PC-9 (cell line): ENCODE data around the gene PIR.

ENCODE experiments used
- EZH2 ChIP-seq: fragments of 200-600 bp; sonication (generic); IDR thresholded peaks from 2 replicates; pipeline ENCODE4 v1.8.0; 2017; ENCODE audit warnings: antibody characterized with exemption, low read depth
- TF ChIP-seq, protein P1 (sequence below): fragments of 200-600 bp; sonication (generic); conservative IDR thresholded peaks from 2 replicates; pipeline ENCODE4 v1.6.1; 2017; ENCODE audit warnings: mixed run types, antibody characterized with exemption, mild to moderate bottlenecking, moderate library complexity

DNA sequence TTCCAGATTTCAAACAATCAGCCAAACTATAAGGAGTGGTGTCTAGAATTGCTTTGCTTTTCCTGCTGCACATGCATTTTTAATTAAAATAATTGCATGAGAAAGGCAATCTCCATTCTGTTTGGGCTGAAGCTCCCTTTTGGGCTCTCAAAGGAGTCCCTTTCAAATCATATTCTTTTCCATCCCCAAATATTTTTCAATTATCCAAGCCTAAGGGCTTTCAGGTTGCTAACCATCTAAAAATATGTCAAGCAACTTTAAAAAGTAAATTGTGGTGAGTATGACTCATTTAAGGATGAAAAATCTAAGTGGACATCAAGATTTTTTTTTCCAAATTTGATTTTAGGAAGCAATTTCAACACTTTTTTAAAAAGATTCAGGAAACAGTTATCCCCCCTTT lies 28.4 kb downstream of the PIR start:
- TF ChIP-seq, protein P1, sequence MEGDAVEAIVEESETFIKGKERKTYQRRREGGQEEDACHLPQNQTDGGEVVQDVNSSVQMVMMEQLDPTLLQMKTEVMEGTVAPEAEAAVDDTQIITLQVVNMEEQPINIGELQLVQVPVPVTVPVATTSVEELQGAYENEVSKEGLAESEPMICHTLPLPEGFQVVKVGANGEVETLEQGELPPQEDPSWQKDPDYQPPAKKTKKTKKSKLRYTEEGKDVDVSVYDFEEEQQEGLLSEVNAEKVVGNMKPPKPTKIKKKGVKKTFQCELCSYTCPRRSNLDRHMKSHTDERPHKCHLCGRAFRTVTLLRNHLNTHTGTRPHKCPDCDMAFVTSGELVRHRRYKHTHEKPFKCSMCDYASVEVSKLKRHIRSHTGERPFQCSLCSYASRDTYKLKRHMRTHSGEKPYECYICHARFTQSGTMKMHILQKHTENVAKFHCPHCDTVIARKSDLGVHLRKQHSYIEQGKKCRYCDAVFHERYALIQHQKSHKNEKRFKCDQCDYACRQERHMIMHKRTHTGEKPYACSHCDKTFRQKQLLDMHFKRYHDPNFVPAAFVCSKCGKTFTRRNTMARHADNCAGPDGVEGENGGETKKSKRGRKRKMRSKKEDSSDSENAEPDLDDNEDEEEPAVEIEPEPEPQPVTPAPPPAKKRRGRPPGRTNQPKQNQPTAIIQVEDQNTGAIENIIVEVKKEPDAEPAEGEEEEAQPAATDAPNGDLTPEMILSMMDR = no peak
- TF ChIP-seq EZH2 = no peak
